ENCODE data around the gene PGK2. TPM values are rescaled to one million over a fixed set of nuclear protein-coding genes. Genes with fewer than 3 reads are reported as not detected.

Gene PGK2
- total RNA-seq, 1 experiment from 2014 or later, result not detected

DNA sequence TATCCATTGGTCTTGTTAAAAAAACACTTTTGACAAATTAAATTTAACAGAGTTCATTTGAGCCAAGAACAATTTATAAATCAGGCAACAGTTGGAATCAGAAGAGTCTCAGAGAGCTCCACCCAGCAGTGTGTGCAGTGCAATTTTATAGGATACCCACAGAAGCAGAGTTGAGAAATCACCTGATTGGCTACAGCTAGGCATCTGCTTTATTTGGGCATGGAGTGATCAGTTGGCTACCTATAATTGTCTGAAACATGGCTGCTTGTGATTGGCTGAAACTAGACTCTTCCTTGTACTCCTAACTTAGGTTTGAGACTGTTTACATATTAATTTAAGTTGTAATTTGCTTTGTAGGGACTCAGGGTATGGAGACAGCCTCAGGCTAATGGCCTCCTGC lies 12.0 kb downstream of the PGK2 start:
- Histone ChIP-seq H3K4me1 (peaks cover 8% of the 10 kb centered on the region; the same call in 1 of the 2 replicates), H3K4me3 (ENCODE audit: low read depth, low read length) (no peak overlapping the region), H3K36me3 (ENCODE audit: control insufficient read depth, insufficient read depth, low read length) (no peaks in the 10 kb centered on the region), H3K9me3 (peaks cover 8% of the 10 kb centered on the region; the same call in 1 of the 2 replicates), H3K27me3 (replicated peaks; ENCODE audit: control insufficient read depth, insufficient read depth, low read length) (no peaks in the 10 kb centered on the region)
- no peaks in the 10 kb centered on the region for H3K27me3 Mint-ChIP-seq (ENCODE audit: insufficient read depth, unreplicated experiment)
- peaks cover 8% of the 10 kb centered on the region for H3K4me1 Mint-ChIP-seq (ENCODE audit: low read depth, unreplicated experiment)
- ChIA-PET POLR2A (no interaction called here), CTCF (no interaction called here)
- H3K36me3 Mint-ChIP-seq (ENCODE audit: insufficient read depth, unreplicated experiment), result peaks cover 5% of the 10 kb centered on the region
- peaks cover 13% of the 10 kb centered on the region for H3K9me3 Mint-ChIP-seq (ENCODE audit: unreplicated experiment)
- no peak overlapping the region for H3K4me3 Mint-ChIP-seq (ENCODE audit: unreplicated experiment)
- TF ChIP-seq, protein P1, sequence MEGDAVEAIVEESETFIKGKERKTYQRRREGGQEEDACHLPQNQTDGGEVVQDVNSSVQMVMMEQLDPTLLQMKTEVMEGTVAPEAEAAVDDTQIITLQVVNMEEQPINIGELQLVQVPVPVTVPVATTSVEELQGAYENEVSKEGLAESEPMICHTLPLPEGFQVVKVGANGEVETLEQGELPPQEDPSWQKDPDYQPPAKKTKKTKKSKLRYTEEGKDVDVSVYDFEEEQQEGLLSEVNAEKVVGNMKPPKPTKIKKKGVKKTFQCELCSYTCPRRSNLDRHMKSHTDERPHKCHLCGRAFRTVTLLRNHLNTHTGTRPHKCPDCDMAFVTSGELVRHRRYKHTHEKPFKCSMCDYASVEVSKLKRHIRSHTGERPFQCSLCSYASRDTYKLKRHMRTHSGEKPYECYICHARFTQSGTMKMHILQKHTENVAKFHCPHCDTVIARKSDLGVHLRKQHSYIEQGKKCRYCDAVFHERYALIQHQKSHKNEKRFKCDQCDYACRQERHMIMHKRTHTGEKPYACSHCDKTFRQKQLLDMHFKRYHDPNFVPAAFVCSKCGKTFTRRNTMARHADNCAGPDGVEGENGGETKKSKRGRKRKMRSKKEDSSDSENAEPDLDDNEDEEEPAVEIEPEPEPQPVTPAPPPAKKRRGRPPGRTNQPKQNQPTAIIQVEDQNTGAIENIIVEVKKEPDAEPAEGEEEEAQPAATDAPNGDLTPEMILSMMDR (IDR thresholded peaks at IDR 0.05; ENCODE audit: insufficient read depth in 1 of 2, low read depth in 1 of 2, low read length in 1 of 2, severe bottlenecking in 1 of 2, unreplicated experiment in 1 of 2), result no peak
- BruUV-seq (replicated peaks), result no TSS peak
- H3K27ac Mint-ChIP-seq (ENCODE audit: unreplicated experiment), result no peak overlapping the region
- intact Hi-C loops (cut with micrococcal nuclease; ENCODE audit: unreplicated experiment), result no loop called here
- no peak for DNase-seq

DNA sequence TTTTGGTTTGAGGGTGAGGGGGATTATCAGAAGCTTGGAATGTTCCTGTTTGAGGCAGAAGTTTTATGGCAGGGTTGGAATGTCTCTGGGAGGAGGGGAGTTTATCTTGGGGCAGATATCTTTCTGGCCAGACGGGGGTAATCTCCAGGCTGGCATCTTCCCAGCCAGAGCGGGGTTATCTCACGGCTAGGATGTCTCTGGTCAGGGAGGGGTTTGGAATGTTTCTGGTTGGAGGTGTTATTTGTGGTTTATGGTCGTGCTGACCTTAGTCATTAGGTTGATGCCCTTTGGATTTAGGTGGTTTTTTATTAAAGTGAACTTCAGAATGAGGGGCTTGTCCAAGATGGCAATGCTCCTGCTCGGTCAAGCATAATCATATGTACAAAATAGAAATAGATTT lies 14.8 kb downstream of the PGK2 start:
- H3K27me3 Mint-ChIP-seq (ENCODE audit: insufficient read depth, unreplicated experiment), result no peaks in the 10 kb centered on the region
- H3K4me1 ChIP-seq, result peaks cover 11% of the 10 kb centered on the region; the same call in 1 of the 2 replicates
- TF ChIP-seq, protein P1 (IDR thresholded peaks at IDR 0.05; ENCODE audit: insufficient read depth in 1 of 2, low read depth in 1 of 2, low read length in 1 of 2, severe bottlenecking in 1 of 2, unreplicated experiment in 1 of 2), result no peak
- H3K27ac Mint-ChIP-seq (ENCODE audit: unreplicated experiment), result peak overlapping the region; percentile 42
- BruUV-seq (replicated peaks), result no TSS peak
- ChIA-PET CTCF (no interaction called here), POLR2A (no interaction called here)
- no peak overlapping the region for H3K4me3 ChIP-seq (ENCODE audit: low read depth, low read length)
- H3K9me3 Mint-ChIP-seq (ENCODE audit: unreplicated experiment), result peaks cover 15% of the 10 kb centered on the region
- peak; percentile 32 to 71 for DNase-seq
- intact Hi-C loops (cut with micrococcal nuclease; ENCODE audit: unreplicated experiment), result no loop called here
- H3K4me3 Mint-ChIP-seq (ENCODE audit: unreplicated experiment), result peak overlapping the region; percentile 31
- peaks cover 6% of the 10 kb centered on the region for H3K36me3 Mint-ChIP-seq (ENCODE audit: insufficient read depth, unreplicated experiment)
- peaks cover 8% of the 10 kb centered on the region for H3K4me1 Mint-ChIP-seq (ENCODE audit: low read depth, unreplicated experiment)
- peaks cover 8% of the 10 kb centered on the region; the same call in 1 of the 2 replicates for H3K9me3 ChIP-seq
- H3K36me3 ChIP-seq (ENCODE audit: control insufficient read depth, insufficient read depth, low read length), result no peaks in the 10 kb centered on the region
- no peaks in the 10 kb centered on the region for H3K27me3 ChIP-seq (replicated peaks; ENCODE audit: control insufficient read depth, insufficient read depth, low read length)

DNA sequence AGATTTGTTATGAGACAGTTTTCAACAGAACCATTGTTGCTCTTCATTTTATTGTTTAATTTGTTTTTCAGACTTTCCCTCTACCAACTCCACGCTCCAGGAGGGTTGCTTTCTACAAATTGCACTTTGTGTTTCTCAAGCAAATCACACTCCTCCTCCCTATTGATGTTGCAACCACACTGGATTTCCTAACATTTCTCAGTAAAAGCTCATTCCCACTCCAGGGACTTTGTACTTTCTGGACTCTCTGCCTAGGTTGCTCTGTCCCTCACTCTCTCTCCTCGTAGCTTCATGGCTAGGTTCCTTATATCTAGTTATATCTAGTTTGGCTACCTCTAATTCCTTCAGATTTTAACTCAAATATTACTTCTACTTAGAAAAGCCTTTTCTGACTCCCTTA lies 20.3 kb downstream of the PGK2 start:
- intact Hi-C loops (cut with micrococcal nuclease; ENCODE audit: unreplicated experiment), result no loop called here
- POLR2A ChIA-PET, result no interaction called here
- H3K4me1 ChIP-seq, result peaks cover 18% of the 10 kb centered on the region
- Mint-ChIP-seq H3K27me3 (ENCODE audit: insufficient read depth, unreplicated experiment) (no peaks in the 10 kb centered on the region), H3K4me1 (ENCODE audit: low read depth, unreplicated experiment) (peaks cover 9% of the 10 kb centered on the region), H3K36me3 (ENCODE audit: insufficient read depth, unreplicated experiment) (peaks cover 6% of the 10 kb centered on the region), H3K27ac (ENCODE audit: unreplicated experiment) (peak overlapping the region; percentile 4), H3K9me3 (ENCODE audit: unreplicated experiment) (peaks cover 18% of the 10 kb centered on the region), H3K4me3 (ENCODE audit: unreplicated experiment) (peak overlapping the region; percentile 5)
- TF ChIP-seq, protein P1 (IDR thresholded peaks at IDR 0.05; ENCODE audit: insufficient read depth in 1 of 2, low read depth in 1 of 2, low read length in 1 of 2, severe bottlenecking in 1 of 2, unreplicated experiment in 1 of 2), result no peak
- peak in 1 of 2 experiments; percentile 23 for DNase-seq
- CTCF ChIA-PET, result no interaction called here
- H3K4me3 ChIP-seq (ENCODE audit: low read depth, low read length), result no peak overlapping the region
- no peaks in the 10 kb centered on the region for H3K36me3 ChIP-seq (ENCODE audit: control insufficient read depth, insufficient read depth, low read length)
- BruUV-seq (replicated peaks), result no TSS peak
- peaks cover 6% of the 10 kb centered on the region; the same call in 1 of the 2 replicates for H3K9me3 ChIP-seq
- H3K27me3 ChIP-seq (replicated peaks; ENCODE audit: control insufficient read depth, insufficient read depth, low read length), result no peaks in the 10 kb centered on the region

Data from Caco-2 (cell line).